ENCODE measurements around the gene UCKL1. TPM values are rescaled to one million over a fixed set of nuclear protein-coding genes. Genes with fewer than 3 reads are reported as not detected.

UCKL1 gene
- polyA plus RNA-seq, 1 donor: 51.0 TPM

DNA sequence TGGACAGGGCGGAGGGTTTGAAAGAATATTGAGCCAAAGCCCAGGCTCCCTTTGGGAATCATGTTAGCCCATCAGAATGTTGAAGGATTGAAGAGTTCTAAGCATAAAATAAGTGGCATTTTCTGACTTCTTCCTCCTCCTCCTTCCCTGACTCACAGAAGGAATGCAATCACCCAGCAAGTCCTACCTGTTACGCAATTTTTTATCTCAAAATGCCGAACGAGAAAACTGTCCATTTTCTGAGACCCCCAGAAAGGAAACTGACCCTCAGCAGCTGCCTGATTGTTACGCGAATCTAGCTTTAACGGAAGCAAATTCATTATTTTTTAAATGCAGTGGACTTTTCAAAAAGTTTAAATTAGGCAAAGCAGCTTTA lies 66.0 kb downstream of the UCKL1 start:
- DNase-seq: no peak

Other genes with a start within 250 kb of the UCKL1 start
- 27.0 TPM for gene ARFRP1, start 248.4 kb downstream of the UCKL1 start, polyA plus RNA-seq (ENCODE audit: insufficient read length)
- gene ZGPAT, start 248.4 kb downstream of the UCKL1 start, polyA plus RNA-seq (ENCODE audit: insufficient read length): 17.8 TPM
- gene LIME1, start 219.8 kb downstream of the UCKL1 start, polyA plus RNA-seq (ENCODE audit: insufficient read length): 4.3 TPM
- gene SLC2A4RG, start 216.6 kb downstream of the UCKL1 start, polyA plus RNA-seq (ENCODE audit: insufficient read length): 73.0 TPM
- gene ZBTB46, start 125.2 kb downstream of the UCKL1 start, polyA plus RNA-seq (ENCODE audit: insufficient read length): 16.7 TPM
- gene ABHD16B, start 94.9 kb downstream of the UCKL1 start, polyA plus RNA-seq (ENCODE audit: insufficient read length): not detected
- 84.6 TPM for gene TPD52L2, start 91.1 kb downstream of the UCKL1 start, polyA plus RNA-seq (ENCODE audit: insufficient read length)
- 26.4 TPM for gene DNAJC5, start 61.3 kb downstream of the UCKL1 start, polyA plus RNA-seq (ENCODE audit: insufficient read length)
- gene ZNF512B, start 13.5 kb upstream of the UCKL1 start, polyA plus RNA-seq (ENCODE audit: insufficient read length): 24.7 TPM
- 7.5 TPM for gene SAMD10, start 23.2 kb upstream of the UCKL1 start, polyA plus RNA-seq (ENCODE audit: insufficient read length)
- gene PRPF6, start 24.7 kb upstream of the UCKL1 start, polyA plus RNA-seq (ENCODE audit: insufficient read length): 81.6 TPM
- gene C20orf204, start 79.8 kb upstream of the UCKL1 start, polyA plus RNA-seq (ENCODE audit: insufficient read length): 0.95 TPM
- 4.5 TPM for gene SOX18, start 93.2 kb upstream of the UCKL1 start, polyA plus RNA-seq (ENCODE audit: insufficient read length)
- gene TCEA2, start 106.8 kb upstream of the UCKL1 start, polyA plus RNA-seq (ENCODE audit: insufficient read length): 74.7 TPM
- 3.6 TPM for gene RGS19, start 123.1 kb upstream of the UCKL1 start, polyA plus RNA-seq (ENCODE audit: insufficient read length)
- gene OPRL1, start 123.7 kb upstream of the UCKL1 start, polyA plus RNA-seq (ENCODE audit: insufficient read length): 1.1 TPM
- gene LKAAEAR1, start 128.0 kb upstream of the UCKL1 start, polyA plus RNA-seq (ENCODE audit: insufficient read length): not detected
- not detected for gene NPBWR2, start 151.1 kb upstream of the UCKL1 start, polyA plus RNA-seq (ENCODE audit: insufficient read length)
- 0.33 TPM for gene MYT1, start 208.0 kb upstream of the UCKL1 start, polyA plus RNA-seq (ENCODE audit: insufficient read length)